A673 (cell line): ENCODE measurements around the gene RELN.

Experiments used
- CTCF ChIP-seq: fragments of 300-800, 200-600 bp; sonication (generic); conservative IDR thresholded peaks from 2 replicates; pipeline ENCODE4 v1.5.1; 2017; ENCODE audit warnings: low read depth, mild to moderate bottlenecking, antibody characterized with exemption, low read length, moderate library complexity, mixed read lengths
- EZH2 ChIP-seq: fragments of 200-600 bp; sonication (generic); IDR thresholded peaks from 2 replicates; pipeline ENCODE4 v1.6.1; 2017; ENCODE audit warnings: borderline replicate concordance, low read depth, mild to moderate bottlenecking, mixed read lengths, antibody characterized with exemption, low read length; ENCODE audit not compliant: poor library complexity, severe bottlenecking

- TF ChIP-seq CTCF (no peak), EZH2 (no peak)
Measured at GRCh38 chr7:103532955-103533354, 456.5 kb downstream of the RELN start.
